ENCODE results near the gene DNAH10.

The DNAH10 gene

DNA sequence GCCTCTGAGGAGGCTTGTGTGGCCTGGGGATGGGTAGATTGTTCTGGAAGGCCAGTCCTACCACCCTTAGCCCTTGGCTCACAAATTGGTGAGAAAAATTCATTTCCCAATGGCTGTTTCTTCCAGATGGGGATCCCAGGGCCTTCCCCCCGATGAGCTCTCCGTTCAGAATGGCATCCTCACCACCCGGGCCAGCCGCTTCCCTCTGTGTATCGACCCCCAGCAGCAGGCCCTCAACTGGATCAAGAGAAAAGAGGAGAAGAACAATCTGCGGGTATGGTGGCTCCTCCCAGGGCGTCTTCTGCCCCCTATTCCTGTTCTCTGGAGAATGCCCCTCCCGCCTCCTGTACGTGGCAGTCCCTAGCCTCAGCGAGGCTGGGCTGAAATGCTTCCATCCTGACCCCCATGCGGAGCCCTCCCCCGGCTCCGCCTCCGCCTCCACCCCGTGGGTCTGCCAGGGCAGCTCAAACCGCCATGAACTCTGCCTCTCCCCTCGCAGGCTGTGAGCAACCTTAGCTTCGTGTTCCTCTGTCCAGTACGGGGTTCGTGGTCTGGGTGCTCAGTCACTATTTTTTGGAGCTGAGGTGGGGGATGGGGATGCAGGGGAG, 152.7 kb downstream of the DNAH10 start:
- H3K4me3 ChIP-seq (ENCODE audit: low read length in 2 of 2): no peak overlapping the region
- no peak for DNase-seq (ENCODE audit: low spot score)
- no peak overlapping the region for H3K9ac ChIP-seq (ENCODE audit: low read depth, low read length, poor library complexity)
- no peaks in the 10 kb centered on the region for H3K79me1 ChIP-seq (ENCODE audit: low read depth, low read length)
- H2AK5ac ChIP-seq (ENCODE audit: low read depth, low read length): no peak overlapping the region
- H3K4me1 ChIP-seq (ENCODE audit: control insufficient read depth in 2 of 2, insufficient read depth in 1 of 2, low read depth in 1 of 2, low read length in 2 of 2): no peaks in the 10 kb centered on the region
- H3K4me2 ChIP-seq (ENCODE audit: insufficient read depth, low read length, poor library complexity, severe bottlenecking): no peak overlapping the region
- H3K27ac ChIP-seq (replicated peaks; ENCODE audit: low read length): no peak overlapping the region
- H3K18ac ChIP-seq (ENCODE audit: low read length): peak overlapping the region; percentile 15
- H3K36me3 ChIP-seq (replicated peaks in 1 of 2; ENCODE audit: control insufficient read depth in 2 of 2, insufficient read depth in 2 of 2, low read length in 2 of 2): no peaks in the 10 kb centered on the region
- H4K91ac ChIP-seq (ENCODE audit: low read depth, low read length, poor library complexity): no peak overlapping the region
- no peak overlapping the region for H2BK12ac ChIP-seq (ENCODE audit: low read length)
- no CpG with 5 or more reads among the region's 20 CpGs for WGBS, 2 donors (ENCODE audit: extremely low coverage in 2 of 2, insufficient read length in 2 of 2, insufficient replicate concordance in 1 of 2)
- no peak overlapping the region for H2BK15ac ChIP-seq (ENCODE audit: low read length)
- no peak overlapping the region for H3K4ac ChIP-seq (ENCODE audit: low read length)
- H2AFZ ChIP-seq (ENCODE audit: low read length): peak overlapping the region; percentile 54
- H3K23ac ChIP-seq (ENCODE audit: low read depth, low read length, poor library complexity): no peak overlapping the region
- H2BK120ac ChIP-seq (ENCODE audit: low read depth, low read length): no peak overlapping the region
- no peaks in the 10 kb centered on the region for H3K9me3 ChIP-seq (replicated peaks in 1 of 2; ENCODE audit: control insufficient read depth in 2 of 2, insufficient read depth in 1 of 2, low read depth in 1 of 2, low read length in 2 of 2)
- no peak overlapping the region for H2BK5ac ChIP-seq (ENCODE audit: low read length)
- no peaks in the 10 kb centered on the region for H3K27me3 ChIP-seq (ENCODE audit: control insufficient read depth in 3 of 3, insufficient read depth in 3 of 3, low read depth in 1 of 3, low read length in 3 of 3)
- no peak overlapping the region for H3K14ac ChIP-seq (ENCODE audit: low read length)
- no peak overlapping the region for H4K8ac ChIP-seq (ENCODE audit: low read depth, low read length)

DNA sequence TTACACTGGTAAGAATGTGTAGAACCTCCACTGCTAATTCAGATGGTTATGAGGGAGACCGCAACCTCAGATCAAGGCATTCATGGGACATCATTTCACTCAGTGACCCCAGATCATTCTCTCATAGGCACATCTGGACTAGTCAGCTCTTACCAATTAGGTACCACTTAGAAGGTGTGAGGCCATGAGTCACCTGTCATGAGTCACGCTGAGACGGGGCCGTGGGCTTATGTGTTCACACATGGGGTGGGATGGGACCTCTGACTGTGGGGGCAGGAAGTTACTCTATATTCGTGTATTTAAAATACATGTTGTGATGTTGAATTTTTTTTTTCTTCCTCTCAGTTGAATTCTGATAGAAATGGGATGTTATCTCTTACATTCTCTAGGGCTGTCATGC, 154.6 kb downstream of the DNAH10 start:
- Histone ChIP-seq H2BK5ac (ENCODE audit: low read length) (no peak overlapping the region), H2BK12ac (ENCODE audit: low read length) (no peak overlapping the region), H2AK5ac (ENCODE audit: low read depth, low read length) (no peak overlapping the region), H3K79me1 (ENCODE audit: low read depth, low read length) (no peaks in the 10 kb centered on the region), H3K4me1 (ENCODE audit: control insufficient read depth in 2 of 2, insufficient read depth in 1 of 2, low read depth in 1 of 2, low read length in 2 of 2) (no peaks in the 10 kb centered on the region), H3K9me3 (replicated peaks in 1 of 2; ENCODE audit: control insufficient read depth in 2 of 2, insufficient read depth in 1 of 2, low read depth in 1 of 2, low read length in 2 of 2) (no peaks in the 10 kb centered on the region), H2BK15ac (ENCODE audit: low read length) (no peak overlapping the region), H3K14ac (ENCODE audit: low read length) (no peak overlapping the region), H3K27ac (replicated peaks; ENCODE audit: low read length) (no peak overlapping the region), H2AFZ (ENCODE audit: low read length) (no peak overlapping the region), H3K36me3 (replicated peaks in 1 of 2; ENCODE audit: control insufficient read depth in 2 of 2, insufficient read depth in 2 of 2, low read length in 2 of 2) (no peaks in the 10 kb centered on the region), H3K18ac (ENCODE audit: low read length) (no peak overlapping the region), H3K23ac (ENCODE audit: low read depth, low read length, poor library complexity) (no peak overlapping the region), H4K91ac (ENCODE audit: low read depth, low read length, poor library complexity) (no peak overlapping the region), H3K9ac (ENCODE audit: low read depth, low read length, poor library complexity) (no peak overlapping the region), H3K4me3 (ENCODE audit: low read length in 2 of 2) (no peak overlapping the region), H4K8ac (ENCODE audit: low read depth, low read length) (no peak overlapping the region), H3K27me3 (ENCODE audit: control insufficient read depth in 3 of 3, insufficient read depth in 3 of 3, low read depth in 1 of 3, low read length in 3 of 3) (no peaks in the 10 kb centered on the region), H3K4ac (ENCODE audit: low read length) (no peak overlapping the region), H3K4me2 (ENCODE audit: insufficient read depth, low read length, poor library complexity, severe bottlenecking) (no peak overlapping the region), H2BK120ac (ENCODE audit: low read depth, low read length) (no peak overlapping the region)
- DNase-seq (ENCODE audit: low spot score): no peak
- no CpG with 5 or more reads among the region's 5 CpGs for WGBS, 2 donors (ENCODE audit: extremely low coverage in 2 of 2, insufficient read length in 2 of 2, insufficient replicate concordance in 1 of 2)

GRCh38 chr12:123917337-123917850, 155.3 kb downstream of the DNAH10 start:
- Histone ChIP-seq H3K36me3 (replicated peaks in 1 of 2; ENCODE audit: control insufficient read depth in 2 of 2, insufficient read depth in 2 of 2, low read length in 2 of 2) (no peaks in the 10 kb centered on the region), H3K9me3 (replicated peaks in 1 of 2; ENCODE audit: control insufficient read depth in 2 of 2, insufficient read depth in 1 of 2, low read depth in 1 of 2, low read length in 2 of 2) (no peaks in the 10 kb centered on the region), H3K4me3 (ENCODE audit: low read length in 2 of 2) (no peak overlapping the region), H3K4me1 (ENCODE audit: control insufficient read depth in 2 of 2, insufficient read depth in 1 of 2, low read depth in 1 of 2, low read length in 2 of 2) (no peaks in the 10 kb centered on the region), H4K8ac (ENCODE audit: low read depth, low read length) (no peak overlapping the region), H3K27me3 (ENCODE audit: control insufficient read depth in 3 of 3, insufficient read depth in 3 of 3, low read depth in 1 of 3, low read length in 3 of 3) (no peaks in the 10 kb centered on the region), H2BK5ac (ENCODE audit: low read length) (no peak overlapping the region), H2AFZ (ENCODE audit: low read length) (no peak overlapping the region), H4K91ac (ENCODE audit: low read depth, low read length, poor library complexity) (no peak overlapping the region), H3K23ac (ENCODE audit: low read depth, low read length, poor library complexity) (peak overlapping the region; percentile 76), H3K9ac (ENCODE audit: low read depth, low read length, poor library complexity) (no peak overlapping the region), H3K18ac (ENCODE audit: low read length) (peak overlapping the region; percentile 15), H3K4me2 (ENCODE audit: insufficient read depth, low read length, poor library complexity, severe bottlenecking) (no peak overlapping the region), H3K14ac (ENCODE audit: low read length) (no peak overlapping the region), H2BK120ac (ENCODE audit: low read depth, low read length) (no peak overlapping the region), H3K27ac (replicated peaks; ENCODE audit: low read length) (no peak overlapping the region), H2BK15ac (ENCODE audit: low read length) (no peak overlapping the region), H2BK12ac (ENCODE audit: low read length) (no peak overlapping the region), H3K4ac (ENCODE audit: low read length) (no peak overlapping the region), H3K79me1 (ENCODE audit: low read depth, low read length) (no peaks in the 10 kb centered on the region), H2AK5ac (ENCODE audit: low read depth, low read length) (no peak overlapping the region)
- WGBS, 2 donors (ENCODE audit: extremely low coverage in 2 of 2, insufficient read length in 2 of 2, insufficient replicate concordance in 1 of 2): no CpG with 5 or more reads among the region's 19 CpGs
- no peak for DNase-seq (ENCODE audit: low spot score)

DNA sequence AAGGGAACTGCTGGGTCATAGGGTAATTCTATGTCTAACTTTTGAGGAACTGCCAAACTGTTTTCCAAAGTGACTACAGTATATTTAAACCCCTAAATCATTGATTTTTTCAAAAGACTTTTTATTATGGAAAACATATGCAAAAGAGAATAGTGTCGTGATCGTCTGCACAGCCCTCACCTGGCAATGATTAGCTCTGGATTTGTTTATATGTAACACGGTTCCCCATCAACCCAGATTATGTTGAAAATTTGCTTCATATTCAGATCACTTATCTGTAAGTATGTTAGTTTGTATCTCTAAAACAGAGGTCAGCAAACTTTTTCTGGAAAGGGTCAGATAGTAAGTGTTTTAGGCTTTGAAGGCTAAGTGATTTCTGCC, 157.9 kb downstream of the DNAH10 start:
- no peak overlapping the region for H2BK12ac ChIP-seq (ENCODE audit: low read length)
- H2BK15ac ChIP-seq (ENCODE audit: low read length): no peak overlapping the region
- H3K23ac ChIP-seq (ENCODE audit: low read depth, low read length, poor library complexity): no peak overlapping the region
- no peak overlapping the region for H2AFZ ChIP-seq (ENCODE audit: low read length)
- no peak overlapping the region for H3K4me3 ChIP-seq (ENCODE audit: low read length in 2 of 2)
- H3K4me1 ChIP-seq (ENCODE audit: control insufficient read depth in 2 of 2, insufficient read depth in 1 of 2, low read depth in 1 of 2, low read length in 2 of 2): no peaks in the 10 kb centered on the region
- H3K4ac ChIP-seq (ENCODE audit: low read length): no peak overlapping the region
- WGBS, 2 donors (ENCODE audit: extremely low coverage in 2 of 2, insufficient read length in 2 of 2, insufficient replicate concordance in 1 of 2): no CpG with 5 or more reads among the region's 3 CpGs
- no peak overlapping the region for H2BK120ac ChIP-seq (ENCODE audit: low read depth, low read length)
- no peak overlapping the region for H3K14ac ChIP-seq (ENCODE audit: low read length)
- H3K9ac ChIP-seq (ENCODE audit: low read depth, low read length, poor library complexity): no peak overlapping the region
- H3K4me2 ChIP-seq (ENCODE audit: insufficient read depth, low read length, poor library complexity, severe bottlenecking): no peak overlapping the region
- no peak overlapping the region for H3K18ac ChIP-seq (ENCODE audit: low read length)
- no peak for DNase-seq (ENCODE audit: low spot score)
- H3K27me3 ChIP-seq (ENCODE audit: control insufficient read depth in 3 of 3, insufficient read depth in 3 of 3, low read depth in 1 of 3, low read length in 3 of 3): peaks cover 0 to 2% (median 0%) of the 10 kb centered on the region in 3 experiments
- H4K91ac ChIP-seq (ENCODE audit: low read depth, low read length, poor library complexity): no peak overlapping the region
- no peak overlapping the region for H3K27ac ChIP-seq (replicated peaks; ENCODE audit: low read length)
- no peaks in the 10 kb centered on the region for H3K9me3 ChIP-seq (replicated peaks in 1 of 2; ENCODE audit: control insufficient read depth in 2 of 2, insufficient read depth in 1 of 2, low read depth in 1 of 2, low read length in 2 of 2)
- no peak overlapping the region for H2BK5ac ChIP-seq (ENCODE audit: low read length)
- H4K8ac ChIP-seq (ENCODE audit: low read depth, low read length): no peak overlapping the region
- H3K79me1 ChIP-seq (ENCODE audit: low read depth, low read length): no peaks in the 10 kb centered on the region
- H2AK5ac ChIP-seq (ENCODE audit: low read depth, low read length): no peak overlapping the region
- H3K36me3 ChIP-seq (replicated peaks in 1 of 2; ENCODE audit: control insufficient read depth in 2 of 2, insufficient read depth in 2 of 2, low read length in 2 of 2): no peaks in the 10 kb centered on the region

All from neuronal stem cell (in vitro differentiated cells).